K562 (cell line): ENCODE results near the gene SH3D21. TPM values are rescaled to one million over a fixed set of nuclear protein-coding genes. Genes with fewer than 3 reads are reported as not detected.

Experiments used
- BRD9 ChIP-seq: fragments of 450-650 bp; IDR thresholded peaks from 2 replicates; pipeline ENCODE4 v1.6.1; 2018; ENCODE audit warnings: low read depth; ENCODE audit not compliant: partially characterized antibody
- NR2F6 ChIP-seq: fragments of 450-650 bp; formaldehyde crosslinking; IDR thresholded peaks from 2 replicates; pipeline ENCODE4 v1.4.0; 2020; ENCODE audit warnings: mild to moderate bottlenecking
- RHOXF2B ChIP-seq: fragments of 250-450 bp; sonication (Bioruptor Pico); conservative IDR thresholded peaks from 2 replicates; pipeline ENCODE4 v1.5.1; 2021
- SETDB1 ChIP-seq: IDR thresholded peaks from one replicate; pipeline ENCODE4 v1.6.1; 2012; ENCODE audit warnings: low read length, control low read depth, inconsistent platforms
- SOX6 ChIP-seq: fragments of 450-650 bp; IDR thresholded peaks from 2 replicates; pipeline ENCODE4 v1.6.1; 2014; ENCODE audit warnings: mild to moderate bottlenecking
- ZNF12 ChIP-seq: sonication (generic); formaldehyde crosslinking; IDR thresholded peaks from 2 replicates; pipeline ENCODE4 v1.4.0; 2020; ENCODE audit warnings: mild to moderate bottlenecking, missing genetic modification reagents
- polyA plus RNA-seq, 8 experiments: library from polyadenylated mRNA; depleted of rRNA in 4 of 8; stranded (reverse) in 5 of 8; unstranded in 3 of 8; fragments of >200 nt; fragmentation: Nextera tagmentation in 2 of 8; fragmentation: Illumina TruSeq in 1 of 8; extraction: Ambion mirVana in 2 of 8; extraction: Trizol in 1 of 8; gene quantifications; 2 replicates each; pipeline versions ENCODE4 v1.2.1 to v1.2.3, GENCODE V29; 2011 to 2014; ENCODE audit warnings: inconsistent platforms in 1 of 8, missing spikeins in 1 of 8
- total RNA-seq, 7 experiments: library from RNA; depleted of rRNA in 6 of 7; stranded (reverse); fragments of >200 nt in 6 of 7; fragmentation: Illumina TruSeq in 2 of 7; extraction: Trizol in 2 of 7; gene quantifications; 2 replicates each; pipeline versions ENCODE4 v1.2.1 to v1.2.3, GENCODE V29; 2011 to 2021; ENCODE audit warnings: low replicate concordance in 1 of 7
- TF ChIP-seq, protein P1 (sequence below): IDR thresholded peaks from 2 replicates; pipeline ENCODE4 v1.6.1; 2016; ENCODE audit warnings: missing genetic modification characterization, missing compliant biosample characterization
- TF ChIP-seq, protein P2 (sequence below): fragments of 250-450 bp; sonication (Bioruptor Pico); IDR thresholded peaks from 2 replicates; pipeline ENCODE4 v1.5.0; 2021

SH3D21 gene
- total and polyA plus RNA-seq, 9 of the 15 experiments (the other 6 are each of a cell fraction or from before 2014, with no cell fraction given): 0.01 to 4.7 (median 1.8) TPM

DNA sequence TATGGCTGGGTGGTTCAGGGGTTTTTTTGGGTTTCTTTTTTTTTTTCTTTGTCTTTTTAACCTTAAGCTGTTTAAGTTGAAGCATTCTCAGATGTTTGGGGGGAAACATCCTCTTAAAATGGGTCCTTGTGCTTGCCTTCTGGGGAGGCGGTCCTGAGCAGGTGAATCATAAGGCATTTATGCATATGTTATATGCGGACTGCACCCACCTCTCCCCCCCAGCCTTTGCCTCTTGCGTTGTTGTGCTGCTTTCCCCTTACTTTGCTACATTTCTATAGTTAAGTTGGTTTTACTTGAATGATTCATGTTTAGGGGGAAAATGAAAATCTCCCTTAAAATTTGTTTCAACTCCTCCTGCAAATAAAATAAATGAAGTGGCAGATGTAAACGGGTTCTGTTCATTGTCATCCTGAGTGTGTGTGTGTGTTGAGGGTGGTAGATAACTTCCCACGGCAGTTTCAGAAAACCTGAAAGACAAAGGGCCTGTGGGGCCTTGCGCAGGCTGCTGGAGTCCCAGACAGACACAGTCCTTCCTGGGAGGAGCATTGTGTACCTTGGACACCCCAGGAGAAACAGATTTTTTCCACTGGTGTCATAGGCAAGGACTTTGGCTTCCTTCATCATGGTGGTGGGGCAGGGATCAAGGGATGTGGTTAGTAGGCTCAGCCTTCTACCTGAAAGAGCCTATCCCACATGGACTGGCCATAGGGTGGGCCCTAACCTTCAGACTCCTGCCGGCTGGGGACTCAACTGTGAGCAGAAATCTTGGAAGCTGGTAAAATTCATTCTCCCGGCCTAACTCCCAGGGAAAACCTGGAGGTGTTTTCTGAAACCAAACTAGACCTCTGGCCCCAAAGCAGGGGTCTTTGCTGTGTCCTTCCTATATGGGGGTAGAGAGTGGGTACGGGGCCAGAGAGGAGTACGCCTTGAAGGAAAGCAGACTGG, 926 bp upstream of the SH3D21 start (continued):
- TF ChIP-seq BRD9: no peak
- TF ChIP-seq RHOXF2B: no peak
- no peak for TF ChIP-seq SOX6
- TF ChIP-seq SETDB1: no peak
- TF ChIP-seq NR2F6 (CRISPR knock-in tag): no peak
- 0 out of 2 replicates have a peak, but pooled peaks have one; percentile 43 for TF ChIP-seq ZNF12 (CRISPR knock-in tag)
- TF ChIP-seq, protein P1, sequence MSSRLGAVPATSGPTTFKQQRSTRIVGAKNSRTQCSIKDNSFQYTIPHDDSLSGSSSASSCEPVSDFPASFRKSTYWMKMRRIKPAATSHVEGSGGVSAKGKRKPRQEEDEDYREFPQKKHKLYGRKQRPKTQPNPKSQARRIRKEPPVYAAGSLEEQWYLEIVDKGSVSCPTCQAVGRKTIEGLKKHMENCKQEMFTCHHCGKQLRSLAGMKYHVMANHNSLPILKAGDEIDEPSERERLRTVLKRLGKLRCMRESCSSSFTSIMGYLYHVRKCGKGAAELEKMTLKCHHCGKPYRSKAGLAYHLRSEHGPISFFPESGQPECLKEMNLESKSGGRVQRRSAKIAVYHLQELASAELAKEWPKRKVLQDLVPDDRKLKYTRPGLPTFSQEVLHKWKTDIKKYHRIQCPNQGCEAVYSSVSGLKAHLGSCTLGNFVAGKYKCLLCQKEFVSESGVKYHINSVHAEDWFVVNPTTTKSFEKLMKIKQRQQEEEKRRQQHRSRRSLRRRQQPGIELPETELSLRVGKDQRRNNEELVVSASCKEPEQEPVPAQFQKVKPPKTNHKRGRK (tag): no peak
- TF ChIP-seq, protein P2, sequence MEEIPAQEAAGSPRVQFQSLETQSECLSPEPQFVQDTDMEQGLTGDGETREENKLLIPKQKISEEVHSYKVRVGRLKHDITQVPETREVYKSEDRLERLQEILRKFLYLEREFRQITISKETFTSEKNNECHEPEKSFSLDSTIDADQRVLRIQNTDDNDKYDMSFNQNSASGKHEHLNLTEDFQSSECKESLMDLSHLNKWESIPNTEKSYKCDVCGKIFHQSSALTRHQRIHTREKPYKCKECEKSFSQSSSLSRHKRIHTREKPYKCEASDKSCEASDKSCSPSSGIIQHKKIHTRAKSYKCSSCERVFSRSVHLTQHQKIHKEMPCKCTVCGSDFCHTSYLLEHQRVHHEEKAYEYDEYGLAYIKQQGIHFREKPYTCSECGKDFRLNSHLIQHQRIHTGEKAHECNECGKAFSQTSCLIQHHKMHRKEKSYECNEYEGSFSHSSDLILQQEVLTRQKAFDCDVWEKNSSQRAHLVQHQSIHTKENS (CRISPR knock-in tag): no peak
